T-cell (primary cell): Measurements from ENCODE around the gene KDM2A. TPM values are rescaled to one million over a fixed set of nuclear protein-coding genes. Genes with fewer than 3 reads are reported as not detected.

Experiments
- ATAC-seq, 4 experiments: fragments of 200-7000 bp in 3 of 4; fragments of 150-1000 bp in 1 of 4; cut with Tn5 transposase; replicated peaks in 1 of 4; 1 replicate in 3 of 4; 2 replicates in 1 of 4; pipeline ENCODE4 v1.10.0; 2021; ENCODE audit warnings: moderate library complexity in 3 of 4, mild to moderate bottlenecking in 2 of 4, moderate number of reproducible peaks in 1 of 4
- CTCF ChIA-PET, 2 donors: fragments of 300-600 bp; sonication (Branson Sonifier 250); formaldehyde crosslinking; loops; one replicate each; lab custom pipeline; 2022; ENCODE audit warnings: antibody characterized with exemption in 2 of 2; lab: Charles Lee
- POLR2A ChIA-PET, 2 donors: fragments of 300-600 bp; sonication (Branson Sonifier 250); formaldehyde crosslinking; loops; one replicate each; lab custom pipeline; 2022; ENCODE audit warnings: antibody characterized with exemption in 2 of 2; lab: Charles Lee
- DNase-seq, 35 experiments: peaks; one replicate each; pipeline versions ENCODE4 v3.0.0 to v3.0.0-alpha.2; 2013 to 2023
- H3K27ac ChIP-seq: one replicate; pipeline ENCODE4 v1.5.1; 2013; ENCODE audit warnings: low read length
- H3K27me3 ChIP-seq, 2 experiments: replicated peaks in 1 of 2; 1 replicate in 1 of 2; 2 replicates in 1 of 2; pipeline versions ENCODE4 v1.6.1 to v1.7.0; 2013; ENCODE audit warnings: low read length in 1 of 2, mixed read lengths in 1 of 2; ENCODE audit not compliant: control insufficient read depth in 2 of 2, insufficient read depth in 2 of 2; ENCODE audit errors: extremely low read depth in 1 of 2
- H3K36me3 ChIP-seq, 2 donors: 1 replicate in 1 of 2; 2 replicates in 1 of 2; pipeline versions ENCODE4 v1.6.1 to v1.7.0; 2013; ENCODE audit warnings: low read length in 1 of 2; ENCODE audit not compliant: control insufficient read depth in 2 of 2, insufficient read depth in 1 of 2; ENCODE audit errors: extremely low read depth in 1 of 2
- H3K4me1 ChIP-seq, 2 experiments: 1 replicate in 1 of 2; 2 replicates in 1 of 2; pipeline versions ENCODE4 v1.6.1 to v1.7.0; 2013; ENCODE audit warnings: low read length in 2 of 2, mixed read lengths in 1 of 2; ENCODE audit not compliant: insufficient read depth in 2 of 2, control insufficient read depth in 1 of 2; ENCODE audit errors: extremely low read depth in 1 of 2
- H3K4me3 ChIP-seq, 2 donors: 1 replicate in 1 of 2; 2 replicates in 1 of 2; pipeline versions ENCODE4 v1.5.1 to v1.7.0; 2013; ENCODE audit warnings: mild to moderate bottlenecking in 2 of 2, low read length in 1 of 2, moderate library complexity in 1 of 2; ENCODE audit not compliant: control insufficient read depth in 1 of 2; ENCODE audit errors: extremely low read depth in 1 of 2
- H3K9me3 ChIP-seq: 2 replicates; pipeline ENCODE4 v1.7.0; 2013
- H3K27ac Mint-ChIP-seq, 2 donors: one replicate each; pipeline ENCODE4 v1.8.0; 2020 to 2021; ENCODE audit warnings: mild to moderate bottlenecking in 2 of 2, mixed read lengths in 2 of 2
- H3K27me3 Mint-ChIP-seq, 2 donors: one replicate each; pipeline ENCODE4 v1.8.0; 2021 to 2022; ENCODE audit warnings: mixed read lengths in 2 of 2
- H3K36me3 Mint-ChIP-seq: one replicate; pipeline ENCODE4 v1.8.0; 2021; ENCODE audit warnings: mixed read lengths
- H3K4me1 Mint-ChIP-seq, 3 donors: one replicate each; pipeline ENCODE4 v1.8.0; 2020 to 2022; ENCODE audit warnings: mixed read lengths in 3 of 3, mild to moderate bottlenecking in 1 of 3
- H3K4me3 Mint-ChIP-seq, 3 donors: one replicate each; pipeline ENCODE4 v1.8.0; 2020 to 2022; ENCODE audit warnings: mild to moderate bottlenecking in 3 of 3, mixed read lengths in 3 of 3, moderate library complexity in 3 of 3
- H3K9me3 Mint-ChIP-seq, 3 donors: one replicate each; pipeline ENCODE4 v1.8.0; 2020 to 2022; ENCODE audit warnings: mixed read lengths in 3 of 3
- WGBS: methylation state at CpG from one replicate; pipeline ENCODE4 v1.1.5; 2013; ENCODE audit warnings: missing lambda C conversion rate; ENCODE audit not compliant: insufficient coverage; 5-methylcytosine and 5-hydroxymethylcytosine counted together
- total RNA-seq, 35 experiments: library from RNA in 6 of 35; stranded (reverse) in 6 of 35; fragments of 120-200 nt in 1 of 35; gene quantifications; one replicate each; pipeline versions ENCODE4 v1.2.1 to v1.2.4 and lab custom pipeline; 2013 to 2026

KDM2A gene
- total RNA-seq, 5 donors from 2014 or later (not counting 1 experiment from before 2014, with no cell fraction given), result 157 to 333 (median 178) TPM

- Mint-ChIP-seq H3K27ac (no peak overlapping the region), H3K4me1 (peaks cover 22 to 29% (median 23%) of the 10 kb centered on the region in 3 donors), H3K4me3 (no peak overlapping the region), H3K36me3 (peaks cover 16% of the 10 kb centered on the region), H3K27me3 (no peaks in the 10 kb centered on the region), H3K9me3 (no peaks in the 10 kb centered on the region)
- ChIA-PET POLR2A (interaction anchor here in 1 of 2 donors (0.6 kb wide), 1 partner anchor 305 kb away, joined by 9 read pairs; no protein-coding TSS in a partner anchor), CTCF (no interaction called here)
- no peak overlapping the region for H3K27ac ChIP-seq
- WGBS, result no CpG with 5 or more reads among the region's 2 CpGs
- no peak for ATAC-seq
- H3K4me3 ChIP-seq, result no peak overlapping the region
- DNase-seq, result no peak
- H3K4me1 ChIP-seq, result peaks cover 0 to 7% of the 10 kb centered on the region in 2 experiments
- no peaks in the 10 kb centered on the region for H3K27me3 ChIP-seq
- peaks cover 10 to 23% of the 10 kb centered on the region in 2 donors for H3K36me3 ChIP-seq
- H3K9me3 ChIP-seq, result no peaks in the 10 kb centered on the region
These were observed 35.7 kb downstream of the KDM2A start for GRCh38 chr11:67154726-67155125.

DNA sequence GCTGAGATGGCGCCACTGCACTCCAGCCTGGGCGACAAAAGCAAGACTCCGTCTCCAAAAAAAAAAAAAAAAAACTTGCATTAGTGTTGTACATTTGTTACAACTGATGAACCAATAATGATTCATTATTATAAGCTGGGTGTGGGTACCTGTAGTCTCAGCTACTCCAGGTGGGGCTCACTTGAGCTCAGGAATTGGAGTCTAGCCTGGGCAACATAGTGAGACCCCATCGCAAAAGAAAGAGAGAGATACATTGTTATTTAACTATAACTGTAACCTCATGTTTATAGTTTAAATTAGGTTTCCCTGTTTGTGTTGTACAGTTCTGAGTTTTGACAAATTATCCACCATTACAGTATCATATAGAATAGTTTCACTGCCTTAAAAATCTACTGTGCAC is 38.6 kb downstream of the KDM2A start:
- POLR2A ChIA-PET, result interaction anchor here (0.5 to 0.7 kb wide), 2 partner anchors 23 to 29 kb away, joined by 5 to 7 read pairs; no protein-coding TSS in a partner anchor
- H3K9me3 ChIP-seq, result no peaks in the 10 kb centered on the region
- Mint-ChIP-seq H3K27me3 (no peaks in the 10 kb centered on the region), H3K36me3 (peaks cover 6% of the 10 kb centered on the region), H3K4me3 (no peak overlapping the region), H3K27ac (peak overlapping the region in 1 of 2 donors; percentile 77), H3K9me3 (no peaks in the 10 kb centered on the region), H3K4me1 (peaks cover 35 to 45% (median 43%) of the 10 kb centered on the region in 3 donors)
- no peaks in the 10 kb centered on the region for H3K27me3 ChIP-seq
- CTCF ChIA-PET, result interaction anchor here in 1 of 2 donors (0.6 kb wide), 1 partner anchor 62 kb away, joined by 3 read pairs; no protein-coding TSS in a partner anchor
- H3K36me3 ChIP-seq, result peaks cover 5 to 9% of the 10 kb centered on the region in 2 donors
- H3K4me3 ChIP-seq, result no peak overlapping the region
- H3K4me1 ChIP-seq, result peaks cover 0 to 14% of the 10 kb centered on the region in 2 experiments
- no peak overlapping the region for H3K27ac ChIP-seq
- no CpG with 5 or more reads among the region's 4 CpGs for WGBS
- DNase-seq (no peak), ATAC-seq (no peak)

GRCh38 chr11:67158221-67158620 is 39.2 kb downstream of the KDM2A start:
- H3K4me1 ChIP-seq, result peaks cover 0 to 14% of the 10 kb centered on the region in 2 experiments
- peak overlapping the region; percentile 68 to 77 for H3K27ac Mint-ChIP-seq
- no peaks in the 10 kb centered on the region for H3K27me3 Mint-ChIP-seq
- no peaks in the 10 kb centered on the region for H3K27me3 ChIP-seq
- 100% methylated on average over 1 of the region's 2 CpGs for WGBS
- H3K36me3 Mint-ChIP-seq, result peaks cover 10% of the 10 kb centered on the region
- no peak overlapping the region for H3K4me3 ChIP-seq
- no peaks in the 10 kb centered on the region for H3K9me3 Mint-ChIP-seq
- DNase-seq, result no peak
- peaks cover 2 to 11% of the 10 kb centered on the region in 2 donors for H3K36me3 ChIP-seq
- H3K9me3 ChIP-seq, result no peaks in the 10 kb centered on the region
- H3K4me3 Mint-ChIP-seq, result no peak overlapping the region
- no peak for ATAC-seq
- no peak overlapping the region for H3K27ac ChIP-seq
- POLR2A ChIA-PET, result interaction anchor here (0.5 to 0.7 kb wide), 2 partner anchors 22 to 30 kb away, joined by 5 to 7 read pairs; no protein-coding TSS in a partner anchor
- CTCF ChIA-PET, result interaction anchor here (0.5 to 0.6 kb wide), 2 partner anchors 13 to 63 kb away, joined by 3 read pairs; no protein-coding TSS in a partner anchor
- H3K4me1 Mint-ChIP-seq, result peaks cover 37 to 49% (median 48%) of the 10 kb centered on the region in 3 donors

GRCh38 chr11:67160045-67160444 is 41.0 kb downstream of the KDM2A start:
- Mint-ChIP-seq H3K4me3 (no peak overlapping the region), H3K9me3 (no peaks in the 10 kb centered on the region), H3K4me1 (peaks cover 41 to 58% (median 58%) of the 10 kb centered on the region in 3 donors), H3K27ac (no peak overlapping the region), H3K27me3 (no peaks in the 10 kb centered on the region), H3K36me3 (peaks cover 18% of the 10 kb centered on the region)
- 100% methylated on average over 2 of the region's 2 CpGs for WGBS
- no peak overlapping the region for H3K27ac ChIP-seq
- H3K4me1 ChIP-seq, result peaks cover 0 to 14% of the 10 kb centered on the region in 2 experiments
- ATAC-seq, result no peak
- H3K36me3 ChIP-seq, result peaks cover 0 to 6% of the 10 kb centered on the region in 2 donors
- ChIA-PET CTCF (interaction anchor here in 1 of 2 donors (1.0 to 1.1 kb wide), 2 partner anchors 8 to 80 kb away, joined by 3 read pairs; no protein-coding TSS in a partner anchor), POLR2A (interaction anchor here in 1 of 2 donors (0.6 kb wide), 1 partner anchor 76 kb away, joined by 3 read pairs; no protein-coding TSS in a partner anchor)
- no peaks in the 10 kb centered on the region for H3K27me3 ChIP-seq
- no peak for DNase-seq
- no peak overlapping the region for H3K4me3 ChIP-seq
- no peaks in the 10 kb centered on the region for H3K9me3 ChIP-seq

- peaks cover 0 to 6% of the 10 kb centered on the region in 2 donors for H3K36me3 ChIP-seq
- DNase-seq (no peak), ATAC-seq (no peak)
- Mint-ChIP-seq H3K4me3 (no peak overlapping the region), H3K27me3 (no peaks in the 10 kb centered on the region), H3K36me3 (peaks cover 18% of the 10 kb centered on the region), H3K9me3 (no peaks in the 10 kb centered on the region), H3K27ac (peak overlapping the region; percentile 62 to 78), H3K4me1 (peaks cover 48 to 66% (median 63%) of the 10 kb centered on the region in 3 donors)
- H3K9me3 ChIP-seq, result no peaks in the 10 kb centered on the region
- H3K27ac ChIP-seq, result peak overlapping the region; percentile 3
- H3K4me1 ChIP-seq, result peaks cover 0 to 9% of the 10 kb centered on the region in 2 experiments
- H3K4me3 ChIP-seq, result no peak overlapping the region
- 80% methylated on average over 1 of the region's 5 CpGs for WGBS
- POLR2A ChIA-PET, result interaction anchor here in 1 of 2 donors (0.7 kb wide), 1 partner anchor 13 kb away, joined by 3 read pairs; no protein-coding TSS in a partner anchor
- CTCF ChIA-PET, result interaction anchor here in 1 of 2 donors (1.0 to 1.1 kb wide), 2 partner anchors 9 to 78 kb away, joined by 3 read pairs; no protein-coding TSS in a partner anchor
- H3K27me3 ChIP-seq, result no peaks in the 10 kb centered on the region
These were observed 42.1 kb downstream of the KDM2A start for GRCh38 chr11:67160872-67161783.

GRCh38 chr11:67163006-67163405 is 43.9 kb downstream of the KDM2A start:
- H3K9me3 Mint-ChIP-seq, result no peaks in the 10 kb centered on the region
- DNase-seq, result no peak
- H3K4me3 Mint-ChIP-seq, result no peak overlapping the region
- H3K27me3 Mint-ChIP-seq, result no peaks in the 10 kb centered on the region
- ATAC-seq, result no peak
- H3K36me3 ChIP-seq, result peaks cover 0 to 6% of the 10 kb centered on the region in 2 donors
- H3K4me3 ChIP-seq, result no peak overlapping the region
- H3K27ac Mint-ChIP-seq, result no peak overlapping the region
- peaks cover 56 to 71% (median 67%) of the 10 kb centered on the region in 3 donors for H3K4me1 Mint-ChIP-seq
- CTCF ChIA-PET, result no interaction called here
- POLR2A ChIA-PET, result no interaction called here
- H3K27me3 ChIP-seq, result no peaks in the 10 kb centered on the region
- H3K9me3 ChIP-seq, result no peaks in the 10 kb centered on the region
- peaks cover 14% of the 10 kb centered on the region for H3K36me3 Mint-ChIP-seq
- no CpG with 5 or more reads among the region's 3 CpGs for WGBS
- H3K4me1 ChIP-seq, result peaks cover 0 to 7% of the 10 kb centered on the region in 2 experiments
- H3K27ac ChIP-seq, result no peak overlapping the region
